HEK293 (cell line): ENCODE data around the gene ISOC2.

ENCODE experiments used
- BCL11A ChIP-seq: fragments of 450-650 bp; formaldehyde crosslinking; IDR thresholded peaks from 2 replicates; pipeline ENCODE4 v1.5.1; 2016; ENCODE audit warnings: low read depth, missing biosample characterization, missing genetic modification characterization
- GLI2 ChIP-seq: fragments of 450-650 bp; formaldehyde crosslinking; IDR thresholded peaks from 2 replicates; pipeline ENCODE4; 2017; ENCODE audit warnings: missing biosample characterization, missing genetic modification characterization, low read depth, borderline replicate concordance
- IKZF3 ChIP-seq: fragments of 450-650 bp; IDR thresholded peaks from 2 replicates; pipeline ENCODE4 v1.5.0; 2018; ENCODE audit warnings: missing biosample characterization, mild to moderate bottlenecking, missing genetic modification characterization, moderate library complexity
- KLF1 ChIP-seq: fragments of 450-650 bp; formaldehyde crosslinking; IDR thresholded peaks from 2 replicates; pipeline ENCODE4 v1.5.1; 2016; ENCODE audit warnings: missing biosample characterization, missing genetic modification characterization
- MYNN ChIP-seq: fragments of 450-650 bp; formaldehyde crosslinking; IDR thresholded peaks from 2 replicates; pipeline ENCODE4 v1.5.1; 2016; ENCODE audit warnings: missing biosample characterization, missing genetic modification characterization, borderline replicate concordance
- OVOL3 ChIP-seq: fragments of 450-650 bp; formaldehyde crosslinking; IDR thresholded peaks from 2 replicates; pipeline ENCODE4 v1.5.1; 2016; ENCODE audit warnings: missing biosample characterization, missing genetic modification characterization
- PRDM4 ChIP-seq: fragments of 450-650 bp; formaldehyde crosslinking; IDR thresholded peaks from 2 replicates; pipeline ENCODE4 v1.5.1; 2017; ENCODE audit warnings: missing biosample characterization, missing genetic modification characterization
- SALL2 ChIP-seq: fragments of 450-650 bp; formaldehyde crosslinking; IDR thresholded peaks from 2 replicates; pipeline ENCODE4 v1.5.0; 2017; ENCODE audit warnings: missing biosample characterization, mild to moderate bottlenecking, missing genetic modification characterization, borderline replicate concordance
- SP2 ChIP-seq: fragments of 450-650 bp; formaldehyde crosslinking; IDR thresholded peaks from 2 replicates; pipeline ENCODE4 v1.5.1; 2016; ENCODE audit warnings: missing biosample characterization, missing genetic modification characterization
- ZBTB8A ChIP-seq: fragments of 450-650 bp; formaldehyde crosslinking; IDR thresholded peaks from 2 replicates; pipeline ENCODE4 v1.5.1; 2016; ENCODE audit warnings: missing biosample characterization, missing genetic modification characterization
- ZFP37 ChIP-seq: fragments of 450-650 bp; formaldehyde crosslinking; IDR thresholded peaks from 2 replicates; pipeline ENCODE4 v1.5.1; 2016; ENCODE audit warnings: missing biosample characterization, missing genetic modification characterization
- ZFP41 ChIP-seq: fragments of 450-650 bp; formaldehyde crosslinking; IDR thresholded peaks from 2 replicates; pipeline ENCODE4 v1.5.1; 2016; ENCODE audit warnings: missing biosample characterization, missing genetic modification characterization, borderline replicate concordance
- ZNF138 ChIP-seq: fragments of 450-650 bp; formaldehyde crosslinking; IDR thresholded peaks from 2 replicates; pipeline ENCODE4 v1.5.1; 2016; ENCODE audit warnings: missing biosample characterization, missing genetic modification characterization, borderline replicate concordance
- ZNF2 ChIP-seq: fragments of 450-650 bp; formaldehyde crosslinking; IDR thresholded peaks from 2 replicates; pipeline ENCODE4 v1.5.1; 2016; ENCODE audit warnings: missing biosample characterization, missing genetic modification characterization
- ZNF223 ChIP-seq: fragments of 450-650 bp; formaldehyde crosslinking; IDR thresholded peaks from 2 replicates; pipeline ENCODE4 v1.5.1; 2016; ENCODE audit warnings: missing biosample characterization, missing genetic modification characterization
- ZNF274 ChIP-seq, 2 experiments: fragments of 200-500 bp in 1 of 2; fragments of 450-650 bp in 1 of 2; sonication (Bioruptor generic) in 1 of 2; formaldehyde crosslinking in 1 of 2; IDR thresholded peaks; 2 replicates each; pipeline versions ENCODE4 v1.5.1 to v1.6.1; 2014 to 2016; ENCODE audit warnings: borderline replicate concordance in 1 of 2, inconsistent platforms in 1 of 2, low read length in 1 of 2, missing biosample characterization in 1 of 2, missing genetic modification characterization in 1 of 2
- ZNF324 ChIP-seq: fragments of 450-650 bp; formaldehyde crosslinking; IDR thresholded peaks from 2 replicates; pipeline ENCODE4 v1.5.1; 2016; ENCODE audit warnings: missing biosample characterization, missing genetic modification characterization
- ZNF362 ChIP-seq: fragments of 450-650 bp; formaldehyde crosslinking; IDR thresholded peaks from 2 replicates; pipeline ENCODE4 v1.5.1; 2016; ENCODE audit warnings: missing biosample characterization, missing genetic modification characterization
- ZNF391 ChIP-seq: fragments of 450-650 bp; formaldehyde crosslinking; IDR thresholded peaks from 2 replicates; pipeline ENCODE4 v1.5.1; 2016; ENCODE audit warnings: low read depth, missing biosample characterization, missing genetic modification characterization, borderline replicate concordance
- ZNF398 ChIP-seq: fragments of 450-650 bp; formaldehyde crosslinking; IDR thresholded peaks from 2 replicates; pipeline ENCODE4 v1.5.1; 2017; ENCODE audit warnings: missing biosample characterization, missing genetic modification characterization
- ZNF404 ChIP-seq: fragments of 450-650 bp; formaldehyde crosslinking; IDR thresholded peaks from 2 replicates; pipeline ENCODE4 v1.5.1; 2017; ENCODE audit warnings: missing biosample characterization, missing genetic modification characterization
- ZNF488 ChIP-seq: fragments of 450-650 bp; formaldehyde crosslinking; IDR thresholded peaks from 2 replicates; pipeline ENCODE4 v1.5.1; 2016; ENCODE audit warnings: missing biosample characterization, missing genetic modification characterization
- ZNF544 ChIP-seq: fragments of 450-650 bp; formaldehyde crosslinking; IDR thresholded peaks from 2 replicates; pipeline ENCODE4 v1.5.0; 2017; ENCODE audit warnings: missing biosample characterization, missing genetic modification characterization
- ZNF571 ChIP-seq: fragments of 450-650 bp; formaldehyde crosslinking; IDR thresholded peaks from 2 replicates; pipeline ENCODE4 v1.5.0; 2017; ENCODE audit warnings: missing biosample characterization, missing genetic modification characterization
- ZNF610 ChIP-seq: fragments of 450-650 bp; formaldehyde crosslinking; IDR thresholded peaks from 2 replicates; pipeline ENCODE4 v1.5.1; 2016; ENCODE audit warnings: missing biosample characterization, missing genetic modification characterization, borderline replicate concordance
- ZNF792 ChIP-seq: fragments of 450-650 bp; formaldehyde crosslinking; IDR thresholded peaks from 2 replicates; pipeline ENCODE4 v1.5.1; 2016; ENCODE audit warnings: missing biosample characterization, missing genetic modification characterization
- ZNF830 ChIP-seq: fragments of 450-650 bp; IDR thresholded peaks from 2 replicates; pipeline ENCODE4 v1.5.0; 2018; ENCODE audit warnings: missing biosample characterization, missing genetic modification characterization, low read depth, mild to moderate bottlenecking, moderate library complexity
- ZSCAN5A ChIP-seq: fragments of 450-650 bp; formaldehyde crosslinking; IDR thresholded peaks from 2 replicates; pipeline ENCODE4 v1.5.1; 2016; ENCODE audit warnings: missing biosample characterization, missing genetic modification characterization
- TF ChIP-seq, protein P1 (sequence below): fragments of 450-650 bp; formaldehyde crosslinking; IDR thresholded peaks from 2 replicates; pipeline ENCODE4 v1.5.1; 2017; ENCODE audit warnings: missing biosample characterization, missing genetic modification characterization

The ISOC2 gene

DNA sequence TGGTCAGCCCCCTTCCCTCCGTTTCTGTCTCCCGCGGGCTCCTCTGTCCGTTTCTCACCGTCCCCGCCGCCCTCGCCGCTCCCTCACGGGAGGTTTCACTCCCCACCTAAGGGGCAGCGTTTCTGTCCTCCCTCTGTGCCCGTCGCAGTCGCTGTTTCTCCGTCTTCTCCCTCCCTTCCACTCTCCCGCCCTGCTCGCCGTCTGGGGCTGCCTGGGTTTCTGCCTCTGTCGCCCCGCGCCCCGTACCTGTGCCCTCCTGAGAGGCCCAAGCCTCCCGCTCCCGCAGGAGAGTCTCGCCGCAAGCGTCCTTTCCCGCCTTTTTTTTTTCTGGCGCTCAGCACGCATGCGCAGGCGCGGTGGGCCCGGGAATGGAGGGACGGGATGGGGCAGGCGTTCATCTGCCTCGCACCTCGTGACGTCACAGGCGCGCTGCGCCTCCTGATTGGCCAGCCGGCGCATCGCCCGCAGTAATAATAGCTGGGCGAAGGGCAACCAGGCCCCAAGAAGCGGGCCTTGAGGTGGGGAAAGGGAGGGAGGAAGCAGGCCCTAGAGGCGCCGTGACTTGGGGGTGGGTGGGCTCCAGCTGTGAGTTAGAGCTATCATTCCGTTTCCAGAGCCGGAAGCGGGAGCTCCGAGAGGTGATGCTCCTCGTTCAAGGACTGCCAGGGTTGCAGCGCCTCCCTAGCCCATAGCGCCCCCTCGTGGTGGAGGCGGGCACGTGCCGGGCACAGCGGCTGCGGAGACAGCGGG lies 42.2 kb upstream of the ISOC2 start (continued):
- peak; percentile 80; the same call in 1 of the 2 replicates for TF ChIP-seq ZNF792 (tag by site-specific recombination)
- TF ChIP-seq ZNF362 (tag by site-specific recombination) = peak; percentile 98
- 0 out of 2 replicates have a peak, but pooled peaks have one; percentile 18 for TF ChIP-seq ZNF404
- no peak for TF ChIP-seq KLF1 (tag by site-specific recombination)
- 0 out of 2 replicates have a peak, but pooled peaks have one; percentile 68 for TF ChIP-seq SALL2 (tag by site-specific recombination)
- TF ChIP-seq MYNN (tag by site-specific recombination) = no peak
- TF ChIP-seq ZNF398 = 0 out of 2 replicates have a peak, but pooled peaks have one; percentile 18
- TF ChIP-seq ZNF138 (tag by site-specific recombination) = no peak
- no peak for TF ChIP-seq ZNF571 (tag by site-specific recombination)
- no peak for TF ChIP-seq GLI2 (tag by site-specific recombination)
- no peak for TF ChIP-seq BCL11A (tag by site-specific recombination)
- TF ChIP-seq PRDM4 (tag by site-specific recombination) = no peak; the same call in 1 of the 2 replicates
- no peak for TF ChIP-seq ZNF488 (tag by site-specific recombination)
- TF ChIP-seq SP2 = peak; percentile 89
- TF ChIP-seq ZNF830 (tag by site-specific recombination) = no peak
- no peak for TF ChIP-seq ZNF274 (IDR thresholded peaks at IDR 0.05; ENCODE audit: low read length)
- no peak; the same call in 1 of the 2 replicates for TF ChIP-seq ZNF274 (tag by site-specific recombination; IDR thresholded peaks at IDR 0.05; ENCODE audit: borderline replicate concordance)
- peak; percentile 31; the same call in 1 of the 2 replicates for TF ChIP-seq ZNF610 (tag by site-specific recombination)
- TF ChIP-seq ZSCAN5A (tag by site-specific recombination) = peak; percentile 32; the same call in 1 of the 2 replicates
- peak; percentile 88 for TF ChIP-seq ZNF223 (tag by site-specific recombination)
- TF ChIP-seq ZFP41 (tag by site-specific recombination) = no peak
- peak; percentile 67 for TF ChIP-seq ZBTB8A (tag by site-specific recombination)
- TF ChIP-seq ZNF544 = no peak
- TF ChIP-seq ZFP37 = no peak
- no peak for TF ChIP-seq OVOL3 (tag by site-specific recombination)
- no peak for TF ChIP-seq IKZF3 (tag by site-specific recombination)
- TF ChIP-seq ZNF2 (tag by site-specific recombination) = peak; percentile 94
- TF ChIP-seq ZNF324 = 0 out of 2 replicates have a peak, but pooled peaks have one; percentile 43
- no peak; the same call in 1 of the 2 replicates for TF ChIP-seq ZNF391
- TF ChIP-seq, protein P1, sequence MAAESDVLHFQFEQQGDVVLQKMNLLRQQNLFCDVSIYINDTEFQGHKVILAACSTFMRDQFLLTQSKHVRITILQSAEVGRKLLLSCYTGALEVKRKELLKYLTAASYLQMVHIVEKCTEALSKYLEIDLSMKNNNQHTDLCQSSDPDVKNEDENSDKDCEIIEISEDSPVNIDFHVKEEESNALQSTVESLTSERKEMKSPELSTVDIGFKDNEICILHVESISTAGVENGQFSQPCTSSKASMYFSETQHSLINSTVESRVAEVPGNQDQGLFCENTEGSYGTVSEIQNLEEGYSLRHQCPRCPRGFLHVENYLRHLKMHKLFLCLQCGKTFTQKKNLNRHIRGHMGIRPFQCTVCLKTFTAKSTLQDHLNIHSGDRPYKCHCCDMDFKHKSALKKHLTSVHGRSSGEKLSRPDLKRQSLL = peak; percentile 59; the same call in 1 of the 2 replicates
